HT1080 (cell line): ENCODE results near the gene HNRNPK. TPM values are rescaled to one million over a fixed set of nuclear protein-coding genes. Genes with fewer than 3 reads are reported as not detected.

Source experiments
- DNase-seq: peaks from one replicate; pipeline ENCODE4 v3.0.0-alpha.2; 2015; ENCODE audit warnings: low read depth
- small RNA-seq: library from RNA; depleted of rRNA; stranded (forward); fragments of <200 nt; gene quantifications from one replicate; pipeline ENCODE3, GENCODE V24; 2014
- total RNA-seq: library from RNA; depleted of rRNA; stranded (reverse); fragments of >200 nt; shearing (Covaris generic); gene quantifications from 2 replicates; pipeline ENCODE4 v1.2.3, GENCODE V29; 2014; rRNA removed

The HNRNPK gene
- total RNA-seq, 1 experiment from 2014 or later = 1,082 TPM

DNA sequence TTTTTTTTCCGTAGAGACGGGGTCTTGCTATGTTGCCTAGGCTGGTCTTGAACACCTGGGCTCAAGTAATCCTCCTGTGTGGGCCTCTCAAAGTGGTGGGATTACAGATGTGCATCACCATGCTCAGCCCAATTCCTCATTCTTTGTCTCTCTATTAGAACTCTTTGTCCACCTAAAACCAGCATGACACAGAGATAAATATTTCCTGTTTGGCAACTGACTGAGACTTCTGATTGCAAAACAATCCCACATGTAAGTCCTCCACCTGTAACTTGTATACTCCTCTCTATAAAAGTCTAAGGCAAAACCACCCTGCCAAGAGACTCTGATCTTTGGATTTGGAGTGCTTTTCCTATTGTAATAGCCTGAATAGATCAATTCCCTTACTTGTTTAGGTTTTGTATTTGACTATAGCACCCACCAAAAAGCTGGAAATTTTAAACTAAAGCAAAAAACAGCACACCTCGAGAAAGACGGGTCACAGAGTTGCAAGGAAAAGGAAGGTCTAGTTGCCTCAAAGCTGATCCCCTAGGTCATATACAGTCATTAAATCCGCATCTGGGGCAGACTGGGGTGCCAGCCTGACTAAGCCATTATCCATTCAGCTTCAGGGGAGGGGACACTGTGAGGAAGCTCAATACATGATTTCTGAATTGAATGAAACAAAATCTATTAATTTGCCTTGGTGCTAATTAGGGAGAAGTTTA is 45.3 kb downstream of the HNRNPK start:
- DNase-seq = peak; percentile 81

DNA sequence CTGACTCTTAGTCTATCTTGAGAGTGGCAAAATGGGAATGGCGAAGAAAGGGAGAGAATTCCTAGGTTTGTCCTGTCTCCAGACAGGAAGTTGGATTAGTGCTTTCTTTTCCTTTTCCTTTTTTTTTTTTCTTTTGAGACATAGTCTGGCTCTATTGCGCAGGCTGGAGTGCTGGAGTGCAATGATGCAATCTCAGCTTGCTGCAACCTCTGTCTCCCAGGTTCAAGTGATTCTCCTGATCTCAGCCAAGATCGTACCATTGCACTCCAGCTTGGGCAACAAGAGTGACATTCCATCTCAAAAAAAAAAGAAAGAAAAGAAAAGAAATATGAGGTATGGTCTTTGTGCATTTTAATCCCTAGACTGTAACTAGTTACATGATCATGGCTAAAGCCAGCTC is 46.2 kb downstream of the HNRNPK start:
- peak; percentile 34 for DNase-seq

GRCh38 chr9:83932851-83933250 is 47.2 kb downstream of the HNRNPK start:
- no peak for DNase-seq

DNA sequence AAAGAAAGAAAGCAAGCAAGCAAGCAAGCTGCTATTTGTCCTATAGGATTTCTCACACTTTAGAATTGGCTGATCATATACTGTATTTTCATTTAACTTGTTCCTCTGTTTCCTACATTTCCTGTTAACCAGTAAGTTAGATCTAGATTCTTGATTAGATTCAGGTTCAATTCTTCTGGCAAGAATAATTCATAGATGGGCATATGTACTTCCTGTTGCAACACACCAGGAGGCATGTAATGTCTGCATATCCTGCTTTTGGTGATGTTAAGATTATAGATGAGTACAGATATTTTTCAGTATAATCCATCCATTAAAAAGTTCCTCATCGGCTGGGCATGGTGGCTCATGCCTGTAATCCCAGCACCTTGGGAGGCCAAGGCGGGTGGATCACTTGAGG is 48.0 kb downstream of the HNRNPK start:
- no peak for DNase-seq

DNA sequence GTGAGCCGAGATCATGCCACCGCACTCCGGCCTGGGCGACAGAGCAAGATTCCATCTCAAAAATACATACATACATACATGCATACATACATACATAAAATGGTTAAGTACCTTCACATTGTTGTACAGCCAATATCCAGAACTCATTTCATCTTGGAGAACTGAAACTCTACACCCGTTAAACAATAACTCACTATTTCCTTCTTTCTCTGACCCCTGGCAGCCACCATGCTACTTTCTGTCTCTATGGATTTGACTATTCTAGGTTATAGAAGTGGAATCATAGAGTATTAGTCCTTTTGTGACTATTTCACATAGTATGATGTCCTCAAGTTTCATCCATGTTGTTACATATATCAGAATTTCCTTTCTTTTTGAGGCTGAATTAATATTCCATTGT is 49.1 kb downstream of the HNRNPK start:
- DNase-seq = no peak

GRCh38 chr9:83927591-83927990 is 52.4 kb downstream of the HNRNPK start:
- no peak for DNase-seq

- peak; percentile 95 for DNase-seq
These were observed 58.9 kb downstream of the HNRNPK start, which contains the start of gene KIF27 for GRCh38 chr9:83920927-83921707. Gene KIF27 (minus strand): TSS chr9:83921432. CDS start chr9:83915591, 5,841 bp downstream.

- DNase-seq = no peak
These were observed 59.5 kb downstream of the HNRNPK start for GRCh38 chr9:83920469-83920926.

- DNase-seq = no peak
These were observed 60.9 kb downstream of the HNRNPK start for GRCh38 chr9:83919111-83919510.

Small RNAs within 50 kb of the gene (small RNA-seq; reads per million reads assigned to genes)
- not detected for gene RF00019

Other genes with a start within 250 kb of the HNRNPK start
- 1.9 and 2.0 TPM in 2 replicates for gene GKAP1, start 162.4 kb downstream of the HNRNPK start, total RNA-seq
- 0.87 and 1.4 TPM in 2 replicates for gene KIF27, start 58.8 kb downstream of the HNRNPK start, total RNA-seq
- 5.3 and 5.9 TPM in 2 replicates for gene RMI1, start 590 bp upstream of the HNRNPK start, total RNA-seq